Body of pancreas (tissue), 4 donors: Measurements from ENCODE around the gene CLSTN2.

Source experiments
- CTCF ChIP-seq, 7 experiments: fragments of 450-650 bp in 4 of 7; fragments of 200-600 bp in 3 of 7; sonication (generic) in 3 of 7; IDR thresholded peaks; one replicate each; pipeline ENCODE4 v1.5.1; 2016 to 2019; ENCODE audit warnings: antibody characterized with exemption in 7 of 7
- POLR2A ChIP-seq, 3 donors: fragments of 450-650 bp; IDR thresholded peaks; one replicate each; pipeline ENCODE4 v1.6.1; 2016; ENCODE audit warnings: antibody characterized with exemption in 3 of 3, mild to moderate bottlenecking in 2 of 3

- TF ChIP-seq CTCF (IDR thresholded peaks at IDR 0.05): no peak
- TF ChIP-seq POLR2A (IDR thresholded peaks at IDR 0.05): no peak
Observed at GRCh38 chr3:140439527-140439926, 504.5 kb downstream of the CLSTN2 start.
